Activated CD4-positive, alpha-beta T cell treated with anti-CD3 and anti-CD28 coated beads for 36 hours (primary cell): Measurements from ENCODE around the gene LHB. TPM values are rescaled to one million over a fixed set of nuclear protein-coding genes. Genes with fewer than 3 reads are reported as not detected.

Experiments used
- ATAC-seq: fragments of 200-7000 bp; cut with Tn5 transposase; one replicate; pipeline ENCODE4 v1.10.0; 2021; ENCODE audit warnings: mild to moderate bottlenecking, moderate library complexity
- CTCF ChIA-PET: fragments of 350-600 bp; sonication (Branson Sonifier 250); formaldehyde crosslinking; loops from one replicate; lab custom pipeline; 2021; ENCODE audit warnings: antibody characterized with exemption; lab: Charles Lee
- POLR2A ChIA-PET: fragments of 350-600 bp; sonication (Branson Sonifier 250); formaldehyde crosslinking; loops from one replicate; lab custom pipeline; 2021; ENCODE audit warnings: antibody characterized with exemption, inconsistent platforms; lab: Charles Lee
- DNase-seq: peaks from one replicate; pipeline ENCODE4 v3.0.0-alpha.2; 2020
- H3K27ac Mint-ChIP-seq: one replicate; pipeline ENCODE4 v1.8.0; 2021; ENCODE audit warnings: mixed read lengths
- H3K27me3 Mint-ChIP-seq: one replicate; pipeline ENCODE4 v1.8.0; 2021; ENCODE audit warnings: mixed read lengths
- H3K36me3 Mint-ChIP-seq: one replicate; pipeline ENCODE4 v1.8.0; 2021; ENCODE audit warnings: low read depth, mixed read lengths
- H3K4me1 Mint-ChIP-seq: one replicate; pipeline ENCODE4 v1.8.0; 2021; ENCODE audit warnings: mixed read lengths
- H3K4me3 Mint-ChIP-seq: one replicate; pipeline ENCODE4 v1.8.0; 2021; ENCODE audit warnings: mild to moderate bottlenecking, moderate library complexity, mixed read lengths
- H3K9me3 Mint-ChIP-seq: one replicate; pipeline ENCODE4 v1.8.0; 2021; ENCODE audit warnings: low read depth, mixed read lengths
- intact Hi-C, 2 experiments: fragments of 100-400 bp; cut with DNase I in 1 of 2; cut with micrococcal nuclease in 1 of 2; formaldehyde crosslinking; loops; one replicate each; pipeline versions ENCODE4 v1.14.2 to v1.15.1; 2022 to 2024; cut with DNase I, micrococcal nuclease
- microRNA-seq: library from miRNA; unstranded; fragments of <30 nt; microRNA quantifications from one replicate; pipeline ENCODE4 v1.2.0, GENCODE V29; 2021; ENCODE audit warnings: borderline replicate concordance
- total RNA-seq, 2 experiments: library from RNA; stranded (reverse); gene quantifications; one replicate each; pipeline ENCODE4 v1.2.3, GENCODE V29; 2021

LHB gene
- total RNA-seq, 2 experiments from 2014 or later: 0.39 to 0.51 TPM

- no peak for ATAC-seq
- peaks cover 49% of the 10 kb centered on the region for H3K4me1 Mint-ChIP-seq
- H3K27me3 Mint-ChIP-seq: no peaks in the 10 kb centered on the region
- ChIA-PET CTCF (interaction anchor here (0.6 to 2.4 kb wide), 9 partner anchors 12 to 157 kb away, joined by 3 to 12 read pairs (median 4); partner anchors contain the start of genes GYS1 and RUVBL2), POLR2A (interaction anchor here (0.8 to 1.0 kb wide), 2 partner anchors 13 to 66 kb away, joined by 4 to 5 read pairs; partner anchors contain the start of genes BAX and NUCB1)
- peaks cover 3% of the 10 kb centered on the region for H3K9me3 Mint-ChIP-seq
- H3K4me3 Mint-ChIP-seq: peak overlapping the region; percentile 86
- peak overlapping the region; percentile 90 for H3K27ac Mint-ChIP-seq
- H3K36me3 Mint-ChIP-seq: peaks cover 51% of the 10 kb centered on the region
- intact Hi-C loops: loop anchor here (5.0 to 10.0 kb wide), 4 partner anchors 34 to 472 kb away; partner anchors contain the start of genes DBP (in 2 of the 2) and DHDH (in 1 of the 2)
- DNase-seq: no peak
Observed at GRCh38 chr19:48966541-48967345, 50.1 kb downstream of the LHB start.

Small RNA genes within 50 kb of the gene (microRNA-seq; reads per million reads assigned to microRNA genes)
- gene MIR6798: not detected

Other genes with a start within 250 kb of the LHB start
- gene BCAT2, start 206.1 kb downstream of the LHB start, total RNA-seq: 10 to 100 TPM; 65.9 to 70.3 TPM
- gene HSD17B14, start 180.6 kb downstream of the LHB start, total RNA-seq: under 1 TPM; 0.21 to 0.83 TPM
- 10 to 100 TPM in 1 of 2 experiments, 1 to 10 TPM in 1; 7.0 to 10.9 TPM for gene PLEKHA4, start 148.5 kb downstream of the LHB start, total RNA-seq
- 10 to 100 TPM; 51.6 to 62.4 TPM for gene PPP1R15A, start 144.7 kb downstream of the LHB start, total RNA-seq
- under 1 TPM; 0.37 to 0.87 TPM for gene TULP2, start 118.3 kb downstream of the LHB start, total RNA-seq
- 100 to 1,000 TPM; 115 to 118 TPM for gene NUCB1, start 116.8 kb downstream of the LHB start, total RNA-seq
- 1 to 10 TPM; 1.4 to 2.4 TPM for gene DHDH, start 83.4 kb downstream of the LHB start, total RNA-seq
- 100 to 1,000 TPM; 128 to 143 TPM for gene BAX, start 62.2 kb downstream of the LHB start, total RNA-seq
- gene FTL, start 51.8 kb downstream of the LHB start, total RNA-seq: 1,000 to 10,000 TPM in 1 of 2 experiments, 100 to 1,000 TPM in 1; 809 to 1,111 TPM
- 100 to 1,000 TPM in 1 of 2 experiments, 10 to 100 TPM in 1; 80.2 to 102 TPM for gene GYS1, start 23.8 kb downstream of the LHB start, total RNA-seq
- 100 to 1,000 TPM; 155 to 178 TPM for gene RUVBL2, start 23.2 kb downstream of the LHB start, total RNA-seq
- gene CGB3, start 7.2 kb upstream of the LHB start, total RNA-seq: not detected
- under 1 TPM in 1 of 2 experiments, not detected in 1; 0.43 TPM for gene CGB2, start 14.8 kb upstream of the LHB start, total RNA-seq
- not detected for gene CGB1, start 19.8 kb upstream of the LHB start, total RNA-seq
- gene CGB5, start 26.8 kb upstream of the LHB start, total RNA-seq: not detected
- gene CGB8, start 32.0 kb upstream of the LHB start, total RNA-seq: not detected
- under 1 TPM in 1 of 2 experiments, not detected in 1; 0.40 TPM for gene CGB7, start 40.7 kb upstream of the LHB start, total RNA-seq
- not detected for gene NTF4, start 47.7 kb upstream of the LHB start, total RNA-seq
- gene KCNA7, start 55.6 kb upstream of the LHB start, total RNA-seq: not detected
- 100 to 1,000 TPM; 225 to 306 TPM for gene SNRNP70, start 68.4 kb upstream of the LHB start, total RNA-seq
- gene LIN7B, start 97.3 kb upstream of the LHB start, total RNA-seq: 1 to 10 TPM; 3.5 to 4.3 TPM
- 1 to 10 TPM; 1.7 to 2.0 TPM for gene C19orf73, start 102.1 kb upstream of the LHB start, total RNA-seq
- 1 to 10 TPM; 5.4 to 6.1 TPM for gene PPFIA3, start 102.5 kb upstream of the LHB start, total RNA-seq
- not detected for gene HRC, start 138.3 kb upstream of the LHB start, total RNA-seq
- gene TRPM4, start 140.7 kb upstream of the LHB start, total RNA-seq: 1 to 10 TPM; 1.5 to 1.9 TPM